Measurements from ENCODE around the gene DTX4. TPM values are rescaled to one million over a fixed set of nuclear protein-coding genes. Genes with fewer than 3 reads are reported as not detected.

Gene DTX4
- total RNA-seq, 2 experiments from 2014 or later: 0.05 to 0.07 TPM

- Mint-ChIP-seq H3K9me3 (no peaks in the 10 kb centered on the region), H3K27me3 (peaks cover 12% of the 10 kb centered on the region), H3K4me3 (no peak overlapping the region), H3K27ac (no peak overlapping the region), H3K4me1 (ENCODE audit: low read depth) (peaks cover 34% of the 10 kb centered on the region), H3K36me3 (no peaks in the 10 kb centered on the region)
- ChIA-PET CTCF (interaction anchor here (1.2 kb wide), 1 partner anchor 40 kb away, joined by 3 read pairs; the partner anchor contains the start of gene DTX4), POLR2A (no interaction called here)
- intact Hi-C loops (cut with micrococcal nuclease): no loop called here
- DNase-seq: no peak
Measured at GRCh38 chr11:59212222-59212621, 40.3 kb downstream of the DTX4 start.

- no peak within 1 kb of the TSS for H3K27ac Mint-ChIP-seq
- H3K27me3 Mint-ChIP-seq: peaks cover 12% of the 10 kb centered on the region
- POLR2A ChIA-PET: no interaction called here
- H3K4me3 Mint-ChIP-seq: no peak within 1 kb of the TSS
- H3K36me3 Mint-ChIP-seq: no peaks in the 10 kb centered on the region
- peaks cover 31% of the 10 kb centered on the region for H3K4me1 Mint-ChIP-seq (ENCODE audit: low read depth)
- DNase-seq: no peak
- CTCF ChIA-PET: interaction anchor here (1.1 to 1.7 kb wide), 3 partner anchors 27 to 78 kb away, joined by 3 to 6 read pairs (median 3); partner anchors contain the start of gene DTX4
- intact Hi-C loops (cut with micrococcal nuclease): no loop called here
- no peaks in the 10 kb centered on the region for H3K9me3 Mint-ChIP-seq
Measured at GRCh38 chr11:59212744-59213631, 41.1 kb downstream of the DTX4 start, which contains the start of gene MPEG1. MPEG1 (minus strand) TSS chr11:59212927; CDS start chr11:59212865, 62 bp downstream.

- no peaks in the 10 kb centered on the region for H3K9me3 Mint-ChIP-seq
- no peak overlapping the region for H3K27ac Mint-ChIP-seq
- H3K36me3 Mint-ChIP-seq: no peaks in the 10 kb centered on the region
- ChIA-PET CTCF (interaction anchor here (1.1 to 1.7 kb wide), 2 partner anchors 28 to 79 kb away, joined by 3 to 6 read pairs; no protein-coding TSS in a partner anchor), POLR2A (no interaction called here)
- H3K4me3 Mint-ChIP-seq: no peak overlapping the region
- DNase-seq: no peak
- intact Hi-C loops (cut with micrococcal nuclease): no loop called here
- H3K27me3 Mint-ChIP-seq: peaks cover 8% of the 10 kb centered on the region
- H3K4me1 Mint-ChIP-seq (ENCODE audit: low read depth): peaks cover 18% of the 10 kb centered on the region
Measured at GRCh38 chr11:59214141-59214893, 42.4 kb downstream of the DTX4 start.

- ChIA-PET CTCF (interaction anchor here (1.0 to 3.1 kb wide), 2 partner anchors 30 to 45 kb away, joined by 6 to 12 read pairs; partner anchors contain the start of gene DTX4), POLR2A (no interaction called here)
- Mint-ChIP-seq H3K9me3 (no peaks in the 10 kb centered on the region), H3K4me1 (ENCODE audit: low read depth) (peaks cover 13% of the 10 kb centered on the region), H3K27me3 (peaks cover 2% of the 10 kb centered on the region), H3K27ac (no peak overlapping the region), H3K36me3 (no peaks in the 10 kb centered on the region), H3K4me3 (no peak overlapping the region)
- peak; percentile 52 for DNase-seq
- intact Hi-C loops (cut with micrococcal nuclease): no loop called here
Measured at GRCh38 chr11:59216641-59217564, 45.0 kb downstream of the DTX4 start.

- Mint-ChIP-seq H3K4me1 (ENCODE audit: low read depth) (peaks cover 13% of the 10 kb centered on the region), H3K9me3 (no peaks in the 10 kb centered on the region), H3K36me3 (no peaks in the 10 kb centered on the region), H3K4me3 (no peak overlapping the region), H3K27ac (no peak overlapping the region), H3K27me3 (no peaks in the 10 kb centered on the region)
- ChIA-PET POLR2A (no interaction called here), CTCF (interaction anchor here (1.1 to 3.1 kb wide), 2 partner anchors 12 to 32 kb away, joined by 5 to 12 read pairs; no protein-coding TSS in a partner anchor)
- intact Hi-C loops (cut with micrococcal nuclease): no loop called here
- DNase-seq: no peak
Measured at GRCh38 chr11:59218319-59218718, 46.4 kb downstream of the DTX4 start.

- Mint-ChIP-seq H3K36me3 (no peaks in the 10 kb centered on the region), H3K4me3 (no peak overlapping the region), H3K9me3 (no peaks in the 10 kb centered on the region), H3K27ac (no peak overlapping the region), H3K27me3 (no peaks in the 10 kb centered on the region), H3K4me1 (ENCODE audit: low read depth) (peaks cover 13% of the 10 kb centered on the region)
- CTCF ChIA-PET: interaction anchor here (1.1 to 3.1 kb wide), 3 partner anchors 12 to 211 kb away, joined by 3 to 12 read pairs (median 5); no protein-coding TSS in a partner anchor
- POLR2A ChIA-PET: no interaction called here
- DNase-seq: no peak
- intact Hi-C loops (cut with micrococcal nuclease): no loop called here
Measured at GRCh38 chr11:59218893-59219292, 47.0 kb downstream of the DTX4 start.

GRCh38 chr11:59219836-59220235, 47.9 kb downstream of the DTX4 start:
- Mint-ChIP-seq H3K36me3 (no peaks in the 10 kb centered on the region), H3K9me3 (no peaks in the 10 kb centered on the region), H3K27ac (no peak overlapping the region), H3K27me3 (no peaks in the 10 kb centered on the region), H3K4me3 (no peak overlapping the region), H3K4me1 (ENCODE audit: low read depth) (peaks cover 16% of the 10 kb centered on the region)
- no peak for DNase-seq
- ChIA-PET POLR2A (no interaction called here), CTCF (interaction anchor here (1.3 to 3.1 kb wide), 2 partner anchors 33 to 210 kb away, joined by 3 to 12 read pairs; no protein-coding TSS in a partner anchor)
- intact Hi-C loops (cut with micrococcal nuclease): no loop called here

- H3K4me3 Mint-ChIP-seq: no peak overlapping the region
- DNase-seq: no peak
- H3K36me3 Mint-ChIP-seq: no peaks in the 10 kb centered on the region
- H3K27me3 Mint-ChIP-seq: no peaks in the 10 kb centered on the region
- intact Hi-C loops (cut with micrococcal nuclease): no loop called here
- no peak overlapping the region for H3K27ac Mint-ChIP-seq
- H3K9me3 Mint-ChIP-seq: no peaks in the 10 kb centered on the region
- ChIA-PET CTCF (interaction anchor here (1.4 to 3.4 kb wide), 2 partner anchors 36 to 50 kb away, joined by 3 to 11 read pairs; partner anchors contain the start of gene DTX4), POLR2A (no interaction called here)
- peaks cover 19% of the 10 kb centered on the region for H3K4me1 Mint-ChIP-seq (ENCODE audit: low read depth)
Measured at GRCh38 chr11:59221441-59221840, 49.5 kb downstream of the DTX4 start.

GRCh38 chr11:59222464-59223060, 50.6 kb downstream of the DTX4 start:
- H3K27ac Mint-ChIP-seq: no peak overlapping the region
- intact Hi-C loops (cut with micrococcal nuclease): no loop called here
- CTCF ChIA-PET: interaction anchor here (0.7 to 3.4 kb wide), 3 partner anchors 37 to 1111 kb away, joined by 3 to 12 read pairs (median 11); partner anchors contain the start of gene DTX4
- no peak overlapping the region for H3K4me3 Mint-ChIP-seq
- DNase-seq: no peak
- peaks cover 7% of the 10 kb centered on the region for H3K4me1 Mint-ChIP-seq (ENCODE audit: low read depth)
- POLR2A ChIA-PET: no interaction called here
- H3K9me3 Mint-ChIP-seq: no peaks in the 10 kb centered on the region
- no peaks in the 10 kb centered on the region for H3K36me3 Mint-ChIP-seq
- no peaks in the 10 kb centered on the region for H3K27me3 Mint-ChIP-seq

- Mint-ChIP-seq H3K4me3 (no peak overlapping the region), H3K27me3 (no peaks in the 10 kb centered on the region), H3K27ac (no peak overlapping the region), H3K36me3 (no peaks in the 10 kb centered on the region), H3K9me3 (no peaks in the 10 kb centered on the region), H3K4me1 (ENCODE audit: low read depth) (peaks cover 6% of the 10 kb centered on the region)
- no peak for DNase-seq
- CTCF ChIA-PET: interaction anchor here (0.7 to 3.4 kb wide), 3 partner anchors 37 to 1110 kb away, joined by 3 to 12 read pairs (median 11); partner anchors contain the start of gene DTX4
- intact Hi-C loops (cut with micrococcal nuclease): no loop called here
- POLR2A ChIA-PET: no interaction called here
Measured at GRCh38 chr11:59223177-59223576, 51.2 kb downstream of the DTX4 start.

- ChIA-PET CTCF (interaction anchor here (1.2 to 3.4 kb wide), 4 partner anchors 10 to 52 kb away, joined by 3 to 12 read pairs (median 7); partner anchors contain the start of gene DTX4), POLR2A (no interaction called here)
- no peaks in the 10 kb centered on the region for H3K36me3 Mint-ChIP-seq
- H3K27ac Mint-ChIP-seq: no peak overlapping the region
- no peak for DNase-seq
- intact Hi-C loops (cut with micrococcal nuclease): no loop called here
- H3K27me3 Mint-ChIP-seq: peaks cover 3% of the 10 kb centered on the region
- H3K4me1 Mint-ChIP-seq (ENCODE audit: low read depth): peaks cover 6% of the 10 kb centered on the region
- no peak overlapping the region for H3K4me3 Mint-ChIP-seq
- no peaks in the 10 kb centered on the region for H3K9me3 Mint-ChIP-seq
Measured at GRCh38 chr11:59223611-59224010, 51.7 kb downstream of the DTX4 start.

Data from activated CD4-positive, alpha-beta memory T cell treated with anti-CD3 and anti-CD28 coated beads for 36 hours (primary cell).